ENCODE measurements around the gene FRMD1. TPM values are rescaled to one million over a fixed set of nuclear protein-coding genes. Genes with fewer than 3 reads are reported as not detected.

FRMD1 gene
- total RNA-seq, 2 experiments from 2014 or later: not detected

GRCh38 chr6:168097221-168097620 is 18.2 kb upstream of the FRMD1 start:
- H3K4me1 Mint-ChIP-seq: no peaks in the 10 kb centered on the region
- peaks cover under 1% of the 10 kb centered on the region for H3K9me3 Mint-ChIP-seq
- H3K36me3 Mint-ChIP-seq (ENCODE audit: low read depth): no peaks in the 10 kb centered on the region
- ChIA-PET CTCF (no interaction called here), POLR2A (no interaction called here)
- DNase-seq: no peak
- peaks cover 11% of the 10 kb centered on the region for H3K27me3 Mint-ChIP-seq
- H3K4me3 Mint-ChIP-seq: no peak overlapping the region
- no peak overlapping the region for H3K27ac Mint-ChIP-seq

GRCh38 chr6:168096271-168096764 is 17.3 kb upstream of the FRMD1 start:
- CTCF ChIA-PET: no interaction called here
- DNase-seq: no peak
- Mint-ChIP-seq H3K4me1 (no peaks in the 10 kb centered on the region), H3K27ac (no peak overlapping the region), H3K9me3 (peaks cover 3% of the 10 kb centered on the region), H3K27me3 (peaks cover 4% of the 10 kb centered on the region), H3K4me3 (no peak overlapping the region), H3K36me3 (ENCODE audit: low read depth) (no peaks in the 10 kb centered on the region)
- POLR2A ChIA-PET: no interaction called here

GRCh38 chr6:168095716-168096250 is 16.8 kb upstream of the FRMD1 start:
- DNase-seq: no peak
- no peaks in the 10 kb centered on the region for H3K36me3 Mint-ChIP-seq (ENCODE audit: low read depth)
- H3K27ac Mint-ChIP-seq: no peak overlapping the region
- peaks cover 3% of the 10 kb centered on the region for H3K9me3 Mint-ChIP-seq
- no peak overlapping the region for H3K4me3 Mint-ChIP-seq
- H3K27me3 Mint-ChIP-seq: peaks cover 4% of the 10 kb centered on the region
- ChIA-PET CTCF (no interaction called here), POLR2A (no interaction called here)
- H3K4me1 Mint-ChIP-seq: no peaks in the 10 kb centered on the region

- H3K27me3 Mint-ChIP-seq: peaks cover under 1% of the 10 kb centered on the region
- CTCF ChIA-PET: no interaction called here
- no peak overlapping the region for H3K4me3 Mint-ChIP-seq
- POLR2A ChIA-PET: no interaction called here
- DNase-seq: no peak
- no peak overlapping the region for H3K27ac Mint-ChIP-seq
- H3K9me3 Mint-ChIP-seq: peaks cover 3% of the 10 kb centered on the region
- no peaks in the 10 kb centered on the region for H3K36me3 Mint-ChIP-seq (ENCODE audit: low read depth)
- H3K4me1 Mint-ChIP-seq: no peaks in the 10 kb centered on the region
Observed at GRCh38 chr6:168095171-168095691, 16.2 kb upstream of the FRMD1 start.

GRCh38 chr6:168093634-168094033 is 14.6 kb upstream of the FRMD1 start:
- no peak overlapping the region for H3K4me3 Mint-ChIP-seq
- ChIA-PET POLR2A (no interaction called here), CTCF (no interaction called here)
- no peaks in the 10 kb centered on the region for H3K27me3 Mint-ChIP-seq
- H3K36me3 Mint-ChIP-seq (ENCODE audit: low read depth): no peaks in the 10 kb centered on the region
- H3K4me1 Mint-ChIP-seq: no peaks in the 10 kb centered on the region
- no peak overlapping the region for H3K27ac Mint-ChIP-seq
- DNase-seq: no peak
- peaks cover 3% of the 10 kb centered on the region for H3K9me3 Mint-ChIP-seq

GRCh38 chr6:168093071-168093505 is 14.1 kb upstream of the FRMD1 start:
- CTCF ChIA-PET: no interaction called here
- H3K27ac Mint-ChIP-seq: no peak overlapping the region

GRCh38 chr6:168092541-168092940 is 13.5 kb upstream of the FRMD1 start:
- no peaks in the 10 kb centered on the region for H3K27me3 Mint-ChIP-seq
- CTCF ChIA-PET: no interaction called here
- H3K36me3 Mint-ChIP-seq (ENCODE audit: low read depth): no peaks in the 10 kb centered on the region
- H3K4me3 Mint-ChIP-seq: no peak overlapping the region
- peaks cover 3% of the 10 kb centered on the region for H3K9me3 Mint-ChIP-seq
- no peak overlapping the region for H3K27ac Mint-ChIP-seq
- POLR2A ChIA-PET: no interaction called here
- no peaks in the 10 kb centered on the region for H3K4me1 Mint-ChIP-seq
- no peak for DNase-seq

More at GRCh38 chr6:168093071-168093505, 14.1 kb upstream of the FRMD1 start:
- no peaks in the 10 kb centered on the region for H3K27me3 Mint-ChIP-seq
- POLR2A ChIA-PET: no interaction called here
- H3K4me3 Mint-ChIP-seq: no peak overlapping the region
- H3K4me1 Mint-ChIP-seq: no peaks in the 10 kb centered on the region
- no peaks in the 10 kb centered on the region for H3K36me3 Mint-ChIP-seq (ENCODE audit: low read depth)
- no peak for DNase-seq
- peaks cover 3% of the 10 kb centered on the region for H3K9me3 Mint-ChIP-seq

- H3K36me3 Mint-ChIP-seq (ENCODE audit: low read depth): no peaks in the 10 kb centered on the region
- no peak overlapping the region for H3K4me3 Mint-ChIP-seq
- CTCF ChIA-PET: no interaction called here
- POLR2A ChIA-PET: no interaction called here
- H3K4me1 Mint-ChIP-seq: no peaks in the 10 kb centered on the region
- H3K27ac Mint-ChIP-seq: no peak overlapping the region
- peaks cover 3% of the 10 kb centered on the region for H3K9me3 Mint-ChIP-seq
- DNase-seq: no peak
- H3K27me3 Mint-ChIP-seq: no peaks in the 10 kb centered on the region
Observed at GRCh38 chr6:168091381-168092264, 12.6 kb upstream of the FRMD1 start.

GRCh38 chr6:168090706-168091105 is 11.7 kb upstream of the FRMD1 start:
- no peak overlapping the region for H3K4me3 Mint-ChIP-seq
- CTCF ChIA-PET: no interaction called here
- H3K4me1 Mint-ChIP-seq: no peaks in the 10 kb centered on the region
- no peaks in the 10 kb centered on the region for H3K27me3 Mint-ChIP-seq
- no peak for DNase-seq
- POLR2A ChIA-PET: no interaction called here
- peaks cover 3% of the 10 kb centered on the region for H3K9me3 Mint-ChIP-seq
- no peak overlapping the region for H3K27ac Mint-ChIP-seq
- H3K36me3 Mint-ChIP-seq (ENCODE audit: low read depth): no peaks in the 10 kb centered on the region

GRCh38 chr6:168090064-168090690 is 11.2 kb upstream of the FRMD1 start:
- Mint-ChIP-seq H3K27ac (no peak overlapping the region), H3K4me1 (no peaks in the 10 kb centered on the region), H3K4me3 (no peak overlapping the region), H3K36me3 (ENCODE audit: low read depth) (no peaks in the 10 kb centered on the region), H3K27me3 (no peaks in the 10 kb centered on the region), H3K9me3 (peaks cover 3% of the 10 kb centered on the region)
- POLR2A ChIA-PET: no interaction called here
- CTCF ChIA-PET: no interaction called here
- DNase-seq: no peak

GRCh38 chr6:168089186-168090063 is 10.4 kb upstream of the FRMD1 start:
- no peak for DNase-seq
- CTCF ChIA-PET: no interaction called here
- H3K27ac Mint-ChIP-seq: no peak overlapping the region
- peaks cover 3% of the 10 kb centered on the region for H3K9me3 Mint-ChIP-seq
- POLR2A ChIA-PET: no interaction called here
- no peaks in the 10 kb centered on the region for H3K4me1 Mint-ChIP-seq
- H3K36me3 Mint-ChIP-seq (ENCODE audit: low read depth): no peaks in the 10 kb centered on the region
- no peaks in the 10 kb centered on the region for H3K27me3 Mint-ChIP-seq
- no peak overlapping the region for H3K4me3 Mint-ChIP-seq

- H3K36me3 Mint-ChIP-seq (ENCODE audit: low read depth): no peaks in the 10 kb centered on the region
- DNase-seq: no peak
- no peaks in the 10 kb centered on the region for H3K4me1 Mint-ChIP-seq
- no peak overlapping the region for H3K4me3 Mint-ChIP-seq
- no peak overlapping the region for H3K27ac Mint-ChIP-seq
- no peaks in the 10 kb centered on the region for H3K27me3 Mint-ChIP-seq
- ChIA-PET POLR2A (no interaction called here), CTCF (no interaction called here)
- peaks cover 3% of the 10 kb centered on the region for H3K9me3 Mint-ChIP-seq
Observed at GRCh38 chr6:168088161-168089053, 9.4 kb upstream of the FRMD1 start.
